ENCODE data around the gene NOTCH2. TPM values are rescaled to one million over a fixed set of nuclear protein-coding genes. Genes with fewer than 3 reads are reported as not detected.

NOTCH2 gene
- total RNA-seq, 3 donors from 2014 or later, result 57.7 to 99.3 (median 60.8) TPM

DNA sequence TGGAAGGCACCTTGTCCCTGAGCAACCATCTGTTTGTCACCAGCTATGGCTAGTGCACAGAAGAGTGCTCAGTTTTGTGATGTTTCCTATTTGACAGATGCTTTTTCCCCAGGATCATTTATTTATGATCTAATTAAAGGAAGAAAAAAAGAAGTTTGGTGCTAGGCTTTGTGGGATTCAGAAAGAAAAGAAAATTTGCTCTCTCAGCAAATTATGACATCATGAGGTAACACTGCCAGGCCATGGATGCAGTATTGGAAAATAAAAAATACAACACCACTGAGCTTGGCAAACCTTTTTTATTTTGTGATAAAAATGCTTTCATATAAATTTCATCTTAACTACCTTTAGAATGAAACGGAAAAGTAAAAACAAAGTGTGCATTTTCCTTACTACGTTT is 157.7 kb downstream of the NOTCH2 start:
- Histone ChIP-seq H3K36me3 (ENCODE audit: low read depth) (no peaks in the 10 kb centered on the region), H3K4me3 (no peak overlapping the region), H3K4me1 (ENCODE audit: low read depth) (no peaks in the 10 kb centered on the region), H3K9me3 (no peaks in the 10 kb centered on the region)
- TF ChIP-seq, protein P1, sequence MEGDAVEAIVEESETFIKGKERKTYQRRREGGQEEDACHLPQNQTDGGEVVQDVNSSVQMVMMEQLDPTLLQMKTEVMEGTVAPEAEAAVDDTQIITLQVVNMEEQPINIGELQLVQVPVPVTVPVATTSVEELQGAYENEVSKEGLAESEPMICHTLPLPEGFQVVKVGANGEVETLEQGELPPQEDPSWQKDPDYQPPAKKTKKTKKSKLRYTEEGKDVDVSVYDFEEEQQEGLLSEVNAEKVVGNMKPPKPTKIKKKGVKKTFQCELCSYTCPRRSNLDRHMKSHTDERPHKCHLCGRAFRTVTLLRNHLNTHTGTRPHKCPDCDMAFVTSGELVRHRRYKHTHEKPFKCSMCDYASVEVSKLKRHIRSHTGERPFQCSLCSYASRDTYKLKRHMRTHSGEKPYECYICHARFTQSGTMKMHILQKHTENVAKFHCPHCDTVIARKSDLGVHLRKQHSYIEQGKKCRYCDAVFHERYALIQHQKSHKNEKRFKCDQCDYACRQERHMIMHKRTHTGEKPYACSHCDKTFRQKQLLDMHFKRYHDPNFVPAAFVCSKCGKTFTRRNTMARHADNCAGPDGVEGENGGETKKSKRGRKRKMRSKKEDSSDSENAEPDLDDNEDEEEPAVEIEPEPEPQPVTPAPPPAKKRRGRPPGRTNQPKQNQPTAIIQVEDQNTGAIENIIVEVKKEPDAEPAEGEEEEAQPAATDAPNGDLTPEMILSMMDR (IDR thresholded peaks at IDR 0.05), result no peak
- intact Hi-C loops (cut with DNase I, micrococcal nuclease), result no loop called here
- ATAC-seq, result no peak
- DNase-seq, result no peak

GRCh38 chr1:119910618-119911017 is 158.8 kb downstream of the NOTCH2 start:
- Histone ChIP-seq H3K4me1 (ENCODE audit: low read depth) (no peaks in the 10 kb centered on the region), H3K36me3 (ENCODE audit: low read depth) (no peaks in the 10 kb centered on the region), H3K9me3 (no peaks in the 10 kb centered on the region), H3K4me3 (no peak overlapping the region)
- TF ChIP-seq, protein P1 (IDR thresholded peaks at IDR 0.05), result no peak
- ATAC-seq, result no peak
- intact Hi-C loops (cut with DNase I, micrococcal nuclease), result no loop called here
- DNase-seq, result no peak

DNA sequence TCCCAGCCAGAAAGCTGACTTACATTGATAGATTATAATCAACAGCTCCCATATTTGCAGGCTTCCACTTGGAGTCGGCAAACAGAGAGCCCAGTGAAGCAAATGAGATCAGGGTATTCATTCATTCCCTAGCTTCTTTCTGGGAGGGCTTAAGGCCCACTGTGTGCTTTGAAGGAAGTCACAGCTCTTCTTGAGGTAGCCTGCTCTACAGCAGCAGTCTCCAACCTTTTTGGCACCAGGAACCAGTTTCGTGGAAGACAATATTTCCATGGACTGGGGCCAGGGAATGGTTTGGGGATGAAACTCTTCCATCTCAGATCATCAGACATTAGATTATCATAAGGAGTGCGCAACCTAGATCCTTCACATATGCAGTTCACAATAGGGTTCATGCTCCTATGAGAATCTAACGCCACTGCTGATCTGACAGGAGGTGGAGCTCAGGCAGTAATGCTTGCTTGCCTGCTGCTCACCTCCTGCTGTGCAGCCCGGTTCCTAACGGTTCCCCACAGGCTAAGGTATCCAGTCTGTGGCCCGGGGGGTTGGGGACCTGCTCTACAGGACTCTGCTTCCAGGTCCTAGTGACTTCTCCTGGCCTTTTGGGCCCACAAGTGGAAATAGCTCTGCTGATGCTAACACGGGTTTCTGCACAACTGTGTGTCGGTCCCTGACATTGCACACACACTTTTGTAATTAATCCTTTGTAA is 159.4 kb downstream of the NOTCH2 start:
- Histone ChIP-seq H3K4me1 (ENCODE audit: low read depth) (no peaks in the 10 kb centered on the region), H3K36me3 (ENCODE audit: low read depth) (no peaks in the 10 kb centered on the region), H3K4me3 (no peak overlapping the region), H3K9me3 (peaks cover 3% of the 10 kb centered on the region)
- intact Hi-C loops (cut with DNase I, micrococcal nuclease), result no loop called here
- ATAC-seq (no peak), DNase-seq (no peak)
- TF ChIP-seq, protein P1 (IDR thresholded peaks at IDR 0.05), result no peak

DNA sequence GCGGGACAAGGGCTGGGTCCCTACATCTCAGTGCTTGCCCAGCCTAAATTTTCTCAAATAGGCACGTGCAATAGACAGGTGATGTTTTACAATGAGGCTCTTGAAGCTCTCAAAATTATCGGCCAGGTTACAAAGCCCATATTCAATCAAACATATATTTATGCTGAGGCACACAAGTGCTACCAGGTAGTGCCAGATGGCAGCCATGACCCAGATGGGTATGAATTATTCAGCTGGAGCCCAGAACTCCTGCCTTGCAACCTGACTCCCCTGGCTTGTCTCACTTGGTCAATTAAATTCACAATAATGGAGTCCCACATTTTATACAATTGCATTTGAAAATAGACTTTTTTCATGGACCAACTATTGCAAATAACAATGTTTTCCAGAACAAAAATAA is 160.8 kb downstream of the NOTCH2 start:
- no peak for ATAC-seq
- intact Hi-C loops (cut with DNase I, micrococcal nuclease), result no loop called here
- no peak for DNase-seq
- peaks cover 5% of the 10 kb centered on the region for H3K9me3 ChIP-seq
- no peaks in the 10 kb centered on the region for H3K36me3 ChIP-seq (ENCODE audit: low read depth)
- H3K4me3 ChIP-seq, result no peak overlapping the region
- no peaks in the 10 kb centered on the region for H3K4me1 ChIP-seq (ENCODE audit: low read depth)
- TF ChIP-seq, protein P1 (IDR thresholded peaks at IDR 0.05), result no peak

GRCh38 chr1:119906927-119907652 is 162.4 kb downstream of the NOTCH2 start:
- TF ChIP-seq, protein P1 (IDR thresholded peaks at IDR 0.05), result no peak
- no peak for ATAC-seq
- intact Hi-C loops (cut with DNase I, micrococcal nuclease), result no loop called here

More at GRCh38 chr1:119906927-119907652, 162.4 kb downstream of the NOTCH2 start:
- Histone ChIP-seq H3K4me3 (no peak overlapping the region), H3K36me3 (ENCODE audit: low read depth) (no peaks in the 10 kb centered on the region), H3K9me3 (peaks cover 5% of the 10 kb centered on the region), H3K4me1 (ENCODE audit: low read depth) (no peaks in the 10 kb centered on the region)
- no peak for DNase-seq

All from mucosa of descending colon (tissue), 3 donors.